ENCODE results near the gene PPP1R1C. TPM values are rescaled to one million over a fixed set of nuclear protein-coding genes. Genes with fewer than 3 reads are reported as not detected.
A peak's percentile ranks its signal among the peaks of the same experiment; 100 is the strongest.
"Not testable (repeated sequence)": the region's sequence is repeated elsewhere in the genome, so short reads cannot be mapped to it uniquely, and the experiment has no call there.

The PPP1R1C gene
- total RNA-seq, 4 donors from 2014 or later, result not detected

GRCh38 chr2:181953881-181954537 lies 31.6 kb upstream of the PPP1R1C start:
- Histone ChIP-seq H3K9me3 (no peaks in the 10 kb centered on the region), H3K4me1 (peaks cover 0 to 7% (median 0%) of the 10 kb centered on the region in 4 donors), H3K27me3 (no peaks in the 10 kb centered on the region), H3K36me3 (no peaks in the 10 kb centered on the region), H3K4me3 (peak overlapping the region in 2 of 4 donors; percentile 36 to 45), H3K27ac (no peak overlapping the region)
- peak in 2 of 3 donors; percentile 24 to 91 for DNase-seq
- TF ChIP-seq CTCF (IDR thresholded peaks at IDR 0.05), result peak; percentile 31 to 68 (median 56)
- TF ChIP-seq POLR2A (IDR thresholded peaks at IDR 0.05), result no peak

- Histone ChIP-seq H3K4me3 (peak overlapping the region in 2 of 4 donors; percentile 36 to 45), H3K27ac (no peak overlapping the region)
Measured at GRCh38 chr2:181954538-181954883, 31.1 kb upstream of the PPP1R1C start.

GRCh38 chr2:181955010-181955409 lies 30.6 kb upstream of the PPP1R1C start:
- H3K36me3 ChIP-seq, result no peaks in the 10 kb centered on the region
- TF ChIP-seq CTCF (IDR thresholded peaks at IDR 0.05) (no peak), POLR2A (IDR thresholded peaks at IDR 0.05) (no peak)
- H3K9me3 ChIP-seq, result no peaks in the 10 kb centered on the region
- peaks cover 0 to 7% (median 0%) of the 10 kb centered on the region in 4 donors for H3K4me1 ChIP-seq
- DNase-seq, result no peak
- no peak overlapping the region for H3K27ac ChIP-seq
- H3K4me3 ChIP-seq, result no peak overlapping the region
- H3K27me3 ChIP-seq, result no peaks in the 10 kb centered on the region

More at GRCh38 chr2:181954538-181954883, 31.1 kb upstream of the PPP1R1C start:
- Histone ChIP-seq H3K36me3 (no peaks in the 10 kb centered on the region), H3K4me1 (peaks cover 0 to 7% (median 0%) of the 10 kb centered on the region in 4 donors), H3K9me3 (no peaks in the 10 kb centered on the region), H3K27me3 (no peaks in the 10 kb centered on the region)
- TF ChIP-seq CTCF (IDR thresholded peaks at IDR 0.05), result no peak
- no peak for TF ChIP-seq POLR2A (IDR thresholded peaks at IDR 0.05)
- no peak for DNase-seq

GRCh38 chr2:181955866-181956265 lies 29.8 kb upstream of the PPP1R1C start:
- DNase-seq, H3K27ac ChIP-seq, H3K4me3 ChIP-seq, H3K27me3 ChIP-seq, H3K36me3 ChIP-seq, H3K9me3 ChIP-seq, H3K4me1 ChIP-seq: not testable (repeated sequence)

GRCh38 chr2:181957668-181958067 lies 28.0 kb upstream of the PPP1R1C start:
- no peaks in the 10 kb centered on the region for H3K27me3 ChIP-seq
- no peak overlapping the region for H3K4me3 ChIP-seq
- TF ChIP-seq POLR2A (IDR thresholded peaks at IDR 0.05) (no peak), CTCF (IDR thresholded peaks at IDR 0.05) (no peak)
- no peaks in the 10 kb centered on the region for H3K36me3 ChIP-seq
- no peak for DNase-seq
- peaks cover 0 to 7% (median 0%) of the 10 kb centered on the region in 4 donors for H3K4me1 ChIP-seq
- no peaks in the 10 kb centered on the region for H3K9me3 ChIP-seq
- H3K27ac ChIP-seq, result no peak overlapping the region

- H3K36me3 ChIP-seq, result no peaks in the 10 kb centered on the region
- no peak overlapping the region for H3K27ac ChIP-seq
- TF ChIP-seq CTCF (IDR thresholded peaks at IDR 0.05), result no peak
- TF ChIP-seq POLR2A (IDR thresholded peaks at IDR 0.05), result no peak
- no peak overlapping the region for H3K4me3 ChIP-seq
- H3K9me3 ChIP-seq, result no peaks in the 10 kb centered on the region
- no peak for DNase-seq
- no peaks in the 10 kb centered on the region for H3K27me3 ChIP-seq
- H3K4me1 ChIP-seq, result peaks cover 0 to 7% (median 0%) of the 10 kb centered on the region in 4 donors
Measured at GRCh38 chr2:181958726-181959125, 26.9 kb upstream of the PPP1R1C start.
